Suprapubic skin (tissue), 4 donors: ENCODE measurements around the gene AKAP13.

Source experiments
- CTCF ChIP-seq, 2 donors: fragments of 200-600 bp in 1 of 2; fragments of 450-650 bp in 1 of 2; sonication (generic) in 1 of 2; IDR thresholded peaks; one replicate each; pipeline ENCODE4 v1.5.1; 2016 to 2019; ENCODE audit warnings: antibody characterized with exemption in 2 of 2, mild to moderate bottlenecking in 1 of 2, moderate library complexity in 1 of 2
- POLR2A ChIP-seq, 2 donors: fragments of 450-650 bp; IDR thresholded peaks; one replicate each; pipeline ENCODE4 v1.6.1; 2017; ENCODE audit warnings: antibody characterized with exemption in 2 of 2, mild to moderate bottlenecking in 2 of 2, moderate library complexity in 2 of 2
- POLR2AphosphoS5 ChIP-seq, 3 donors: sonication (generic); formaldehyde crosslinking; IDR thresholded peaks; one replicate each; pipeline ENCODE4 v1.6.1; 2017; ENCODE audit warnings: antibody characterized with exemption in 3 of 3

- TF ChIP-seq POLR2A (IDR thresholded peaks at IDR 0.05) = no peak
- TF ChIP-seq CTCF (IDR thresholded peaks at IDR 0.05) = no peak
- no peak for TF ChIP-seq POLR2AphosphoS5 (IDR thresholded peaks at IDR 0.05)
Measured at GRCh38 chr15:85788771-85789495, 408.5 kb downstream of the AKAP13 start.
